ENCODE measurements around the gene NLGN3.

The NLGN3 gene

GRCh38 chrX:71151366-71151765 lies 6.7 kb downstream of the NLGN3 start:
- Histone ChIP-seq H3K9ac (ENCODE audit: low read length) (no peak overlapping the region), H3F3A (ENCODE audit: insufficient read depth, low read length) (no peaks in the 10 kb centered on the region), H2AFZ (ENCODE audit: low read length) (no peak overlapping the region), H3K4me1 (ENCODE audit: low read length) (no peaks in the 10 kb centered on the region), H3K4me3 (ENCODE audit: low read length) (no peak overlapping the region), H3K9me2 (replicated peaks; ENCODE audit: insufficient read depth, low read length) (no peaks in the 10 kb centered on the region), H3K36me3 (replicated peaks; ENCODE audit: insufficient read depth, low read length) (no peaks in the 10 kb centered on the region), H3K9me3 (replicated peaks; ENCODE audit: insufficient read depth, low read length) (no peaks in the 10 kb centered on the region), H4K20me1 (ENCODE audit: insufficient read depth, low read length) (no peaks in the 10 kb centered on the region), H3K27me3 (replicated peaks; ENCODE audit: insufficient read depth, low read length) (no peaks in the 10 kb centered on the region), H3K79me2 (ENCODE audit: low read length) (no peaks in the 10 kb centered on the region), H3K4me2 (ENCODE audit: low read depth, low read length) (no peak overlapping the region), H3K27ac (ENCODE audit: low read length) (no peak overlapping the region)
- TF ChIP-seq EZH2 (optimal IDR thresholded peaks at IDR 0.05; ENCODE audit: low read depth, low read length) (no peak), CTCF (IDR thresholded peaks at IDR 0.05; ENCODE audit: low read length) (no peak), EZH2phosphoT487 (IDR thresholded peaks at IDR 0.05; ENCODE audit: low read length) (no peak)
- no peak for DNase-seq

GRCh38 chrX:71154196-71154595 lies 9.6 kb downstream of the NLGN3 start:
- no peaks in the 10 kb centered on the region for H4K20me1 ChIP-seq (ENCODE audit: insufficient read depth, low read length)
- H3K9ac ChIP-seq (ENCODE audit: low read length), result no peak overlapping the region
- no peak overlapping the region for H3K4me2 ChIP-seq (ENCODE audit: low read depth, low read length)
- H3K9me3 ChIP-seq (replicated peaks; ENCODE audit: insufficient read depth, low read length), result no peaks in the 10 kb centered on the region
- H3K27ac ChIP-seq (ENCODE audit: low read length), result no peak overlapping the region
- H3K27me3 ChIP-seq (replicated peaks; ENCODE audit: insufficient read depth, low read length), result no peaks in the 10 kb centered on the region
- H3K4me3 ChIP-seq (ENCODE audit: low read length), result no peak overlapping the region
- no peaks in the 10 kb centered on the region for H3F3A ChIP-seq (ENCODE audit: insufficient read depth, low read length)
- TF ChIP-seq CTCF (IDR thresholded peaks at IDR 0.05; ENCODE audit: low read length), result no peak
- no peak for TF ChIP-seq EZH2phosphoT487 (IDR thresholded peaks at IDR 0.05; ENCODE audit: low read length)
- no peak for TF ChIP-seq EZH2 (optimal IDR thresholded peaks at IDR 0.05; ENCODE audit: low read depth, low read length)
- H3K9me2 ChIP-seq (replicated peaks; ENCODE audit: insufficient read depth, low read length), result no peaks in the 10 kb centered on the region
- no peaks in the 10 kb centered on the region for H3K36me3 ChIP-seq (replicated peaks; ENCODE audit: insufficient read depth, low read length)
- no peak overlapping the region for H2AFZ ChIP-seq (ENCODE audit: low read length)
- no peaks in the 10 kb centered on the region for H3K79me2 ChIP-seq (ENCODE audit: low read length)
- H3K4me1 ChIP-seq (ENCODE audit: low read length), result no peaks in the 10 kb centered on the region
- no peak for DNase-seq

- Histone ChIP-seq H3K9me3 (replicated peaks; ENCODE audit: insufficient read depth, low read length) (no peaks in the 10 kb centered on the region), H3K9me2 (replicated peaks; ENCODE audit: insufficient read depth, low read length) (no peaks in the 10 kb centered on the region), H3K27ac (ENCODE audit: low read length) (no peak overlapping the region), H3K4me3 (ENCODE audit: low read length) (no peak overlapping the region), H3K79me2 (ENCODE audit: low read length) (no peaks in the 10 kb centered on the region), H4K20me1 (ENCODE audit: insufficient read depth, low read length) (no peaks in the 10 kb centered on the region), H3K4me1 (ENCODE audit: low read length) (no peaks in the 10 kb centered on the region), H2AFZ (ENCODE audit: low read length) (no peak overlapping the region), H3K9ac (ENCODE audit: low read length) (no peak overlapping the region), H3K36me3 (replicated peaks; ENCODE audit: insufficient read depth, low read length) (no peaks in the 10 kb centered on the region), H3F3A (ENCODE audit: insufficient read depth, low read length) (no peaks in the 10 kb centered on the region), H3K27me3 (replicated peaks; ENCODE audit: insufficient read depth, low read length) (no peaks in the 10 kb centered on the region), H3K4me2 (ENCODE audit: low read depth, low read length) (no peak overlapping the region)
- no peak for TF ChIP-seq CTCF (IDR thresholded peaks at IDR 0.05; ENCODE audit: low read length)
- TF ChIP-seq EZH2phosphoT487 (IDR thresholded peaks at IDR 0.05; ENCODE audit: low read length), result no peak
- TF ChIP-seq EZH2 (optimal IDR thresholded peaks at IDR 0.05; ENCODE audit: low read depth, low read length), result no peak
- no peak for DNase-seq
Observed at GRCh38 chrX:71154641-71155040, 10.0 kb downstream of the NLGN3 start.

Data from MM.1S (cell line).